Colonic mucosa (tissue), 4 donors: ENCODE results near the gene MCU. TPM values are rescaled to one million over a fixed set of nuclear protein-coding genes. Genes with fewer than 3 reads are reported as not detected.

ENCODE experiments used
- DNase-seq: peaks from one replicate; pipeline ENCODE4 v3.0.0-alpha.2; 2020
- H3K27ac ChIP-seq: fragments of 200-600 bp; one replicate; pipeline ENCODE4 v1.8.0; 2021
- H3K27me3 ChIP-seq: fragments of 200-600 bp; one replicate; pipeline ENCODE4 v1.8.0; 2021
- H3K36me3 ChIP-seq: fragments of 200-600 bp; one replicate; pipeline ENCODE4 v1.8.0; 2021
- H3K4me1 ChIP-seq: fragments of 200-600 bp; one replicate; pipeline ENCODE4 v1.8.0; 2021; ENCODE audit warnings: mild to moderate bottlenecking
- H3K4me3 ChIP-seq: fragments of 200-600 bp; one replicate; pipeline ENCODE4 v1.8.0; 2021
- H3K9ac ChIP-seq, 2 donors: one replicate each; pipeline ENCODE4 v1.7.0; 2013; ENCODE audit warnings: control low read depth in 2 of 2, low read depth in 2 of 2, low read length in 2 of 2
- H3K9me3 ChIP-seq: fragments of 200-600 bp; one replicate; pipeline ENCODE4 v1.8.0; 2021
- intact Hi-C: fragments of 100-400 bp; cut with DNase I; formaldehyde crosslinking; loops from one replicate; pipeline ENCODE4 v1.14.1; 2022
- total RNA-seq, 2 donors: library from RNA; stranded (reverse); fragmentation: NEBNext Ultra II Directional in 1 of 2; extraction: Animal tissue kit (Norgen Biotek cat#: 25700) in 1 of 2; gene quantifications; one replicate each; pipeline ENCODE4 v1.2.1, GENCODE V29; 2021
- TF ChIP-seq, protein P1 (sequence below): fragments of 200-600 bp; IDR thresholded peaks from one replicate; pipeline ENCODE4 v1.8.0; 2022; ENCODE audit warnings: antibody characterized with exemption, mild to moderate bottlenecking
- donor health status: healthy.
- donor health status: DM: no; HTN: no; CAD: no.
- donor health status: DM: no; HTN: no; CAD: no.

MCU gene
- total RNA-seq, 2 donors from 2014 or later, result 88.7 to 109 TPM

DNA sequence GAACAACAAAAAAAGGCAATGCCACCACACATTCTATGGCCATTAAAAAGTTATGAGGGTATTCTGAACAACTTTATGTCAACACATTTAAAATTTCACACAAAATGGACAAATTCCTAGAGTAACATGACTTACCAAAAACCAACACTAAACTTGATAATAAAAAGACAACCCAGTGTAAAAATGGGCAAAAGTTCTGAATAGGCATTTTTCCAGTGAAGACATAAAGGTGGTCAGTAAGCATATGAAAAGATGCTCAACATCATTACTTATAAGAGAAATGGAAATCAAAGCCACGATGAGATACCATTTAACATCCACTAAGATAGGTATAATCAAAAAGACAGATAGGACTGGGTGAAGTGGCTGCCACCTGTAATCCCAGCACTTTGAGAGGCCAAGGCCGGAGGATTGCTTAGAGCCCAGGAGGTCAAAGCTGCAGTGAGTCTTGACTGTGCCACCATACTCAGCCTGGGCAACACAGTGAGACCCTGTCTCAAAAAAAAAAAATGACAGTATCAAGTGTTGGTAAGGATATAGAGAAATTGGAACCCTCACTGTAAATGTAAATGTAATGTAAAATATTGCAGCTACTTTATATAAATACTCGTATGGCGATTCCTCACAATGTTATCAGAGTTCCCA lies 130.5 kb downstream of the MCU start:
- Histone ChIP-seq H3K9ac (no peak overlapping the region), H3K27me3 (no peaks in the 10 kb centered on the region), H3K27ac (no peak overlapping the region), H3K4me1 (no peaks in the 10 kb centered on the region), H3K9me3 (no peaks in the 10 kb centered on the region), H3K36me3 (no peaks in the 10 kb centered on the region), H3K4me3 (no peak overlapping the region)
- intact Hi-C loops, result no loop called here
- TF ChIP-seq, protein P1, sequence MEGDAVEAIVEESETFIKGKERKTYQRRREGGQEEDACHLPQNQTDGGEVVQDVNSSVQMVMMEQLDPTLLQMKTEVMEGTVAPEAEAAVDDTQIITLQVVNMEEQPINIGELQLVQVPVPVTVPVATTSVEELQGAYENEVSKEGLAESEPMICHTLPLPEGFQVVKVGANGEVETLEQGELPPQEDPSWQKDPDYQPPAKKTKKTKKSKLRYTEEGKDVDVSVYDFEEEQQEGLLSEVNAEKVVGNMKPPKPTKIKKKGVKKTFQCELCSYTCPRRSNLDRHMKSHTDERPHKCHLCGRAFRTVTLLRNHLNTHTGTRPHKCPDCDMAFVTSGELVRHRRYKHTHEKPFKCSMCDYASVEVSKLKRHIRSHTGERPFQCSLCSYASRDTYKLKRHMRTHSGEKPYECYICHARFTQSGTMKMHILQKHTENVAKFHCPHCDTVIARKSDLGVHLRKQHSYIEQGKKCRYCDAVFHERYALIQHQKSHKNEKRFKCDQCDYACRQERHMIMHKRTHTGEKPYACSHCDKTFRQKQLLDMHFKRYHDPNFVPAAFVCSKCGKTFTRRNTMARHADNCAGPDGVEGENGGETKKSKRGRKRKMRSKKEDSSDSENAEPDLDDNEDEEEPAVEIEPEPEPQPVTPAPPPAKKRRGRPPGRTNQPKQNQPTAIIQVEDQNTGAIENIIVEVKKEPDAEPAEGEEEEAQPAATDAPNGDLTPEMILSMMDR, result no peak
- DNase-seq, result no peak

DNA sequence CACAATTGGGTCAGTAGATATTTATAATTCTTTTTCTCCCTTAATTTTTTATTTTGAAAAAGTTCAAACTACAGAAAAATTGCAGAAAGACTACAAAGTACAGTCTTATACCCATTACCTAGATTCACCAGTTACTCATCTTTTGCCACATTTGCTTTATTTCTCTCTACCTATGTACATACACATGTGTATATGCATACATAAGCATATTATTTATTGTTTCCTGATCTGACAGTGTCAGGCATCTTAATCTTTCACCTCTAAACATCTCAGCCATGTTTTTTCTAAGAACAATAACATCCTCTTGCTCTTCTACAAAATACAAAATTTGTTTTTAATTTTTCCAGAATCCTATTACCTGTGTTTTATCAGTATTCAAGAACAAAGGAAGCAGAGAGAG lies 133.2 kb downstream of the MCU start:
- no peak overlapping the region for H3K4me3 ChIP-seq
- H3K9me3 ChIP-seq, result no peaks in the 10 kb centered on the region
- no peaks in the 10 kb centered on the region for H3K27me3 ChIP-seq
- no peak overlapping the region for H3K9ac ChIP-seq
- TF ChIP-seq, protein P1, result no peak
- no peak overlapping the region for H3K27ac ChIP-seq
- intact Hi-C loops, result no loop called here
- no peak for DNase-seq
- H3K4me1 ChIP-seq, result no peaks in the 10 kb centered on the region
- no peaks in the 10 kb centered on the region for H3K36me3 ChIP-seq

DNA sequence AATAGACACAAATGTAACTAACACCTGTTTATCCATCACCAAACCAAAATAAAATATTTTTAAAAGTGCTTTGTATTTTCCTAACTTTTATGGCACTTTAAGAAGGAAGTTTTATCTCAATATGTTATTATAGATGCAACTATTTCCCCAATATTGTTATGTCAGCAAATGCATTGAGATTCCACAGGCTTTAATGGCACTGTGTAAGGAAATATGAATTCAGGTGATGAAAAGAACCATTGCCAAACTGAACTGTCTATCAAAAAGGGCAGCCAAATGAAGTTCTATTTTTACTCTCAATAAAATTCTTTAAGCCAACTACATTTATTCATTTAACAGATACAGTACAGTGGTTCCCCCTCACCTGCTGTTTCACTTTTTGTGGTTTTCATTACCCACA lies 134.4 kb downstream of the MCU start:
- Histone ChIP-seq H3K36me3 (no peaks in the 10 kb centered on the region), H3K27me3 (no peaks in the 10 kb centered on the region), H3K4me1 (no peaks in the 10 kb centered on the region), H3K27ac (no peak overlapping the region), H3K9me3 (no peaks in the 10 kb centered on the region), H3K9ac (no peak overlapping the region), H3K4me3 (no peak overlapping the region)
- TF ChIP-seq, protein P1, result no peak
- intact Hi-C loops, result no loop called here
- no peak for DNase-seq

DNA sequence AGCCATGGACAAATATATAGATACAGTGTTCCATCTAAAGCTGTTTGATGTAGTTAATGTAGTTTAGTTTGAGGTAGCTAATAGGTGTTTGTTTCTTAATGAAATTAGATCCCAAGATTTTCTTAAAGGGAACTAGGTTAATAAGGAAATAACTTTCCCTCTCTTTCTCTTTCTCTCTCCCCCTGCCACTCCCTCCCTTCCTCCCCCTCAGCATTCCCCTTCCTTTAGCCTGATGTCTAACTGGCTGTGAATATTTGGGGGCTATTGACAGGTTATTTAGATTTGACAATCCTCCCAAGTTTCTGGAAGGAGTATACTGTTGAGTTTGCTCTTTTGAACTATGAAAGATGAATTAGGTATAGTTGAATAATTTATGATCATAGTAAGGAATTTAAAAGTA lies 136.4 kb downstream of the MCU start:
- Histone ChIP-seq H3K4me1 (no peaks in the 10 kb centered on the region), H3K9me3 (no peaks in the 10 kb centered on the region), H3K27me3 (no peaks in the 10 kb centered on the region), H3K4me3 (no peak overlapping the region), H3K9ac (no peak overlapping the region), H3K36me3 (no peaks in the 10 kb centered on the region), H3K27ac (no peak overlapping the region)
- DNase-seq, result no peak
- intact Hi-C loops, result no loop called here
- TF ChIP-seq, protein P1, result no peak

DNA sequence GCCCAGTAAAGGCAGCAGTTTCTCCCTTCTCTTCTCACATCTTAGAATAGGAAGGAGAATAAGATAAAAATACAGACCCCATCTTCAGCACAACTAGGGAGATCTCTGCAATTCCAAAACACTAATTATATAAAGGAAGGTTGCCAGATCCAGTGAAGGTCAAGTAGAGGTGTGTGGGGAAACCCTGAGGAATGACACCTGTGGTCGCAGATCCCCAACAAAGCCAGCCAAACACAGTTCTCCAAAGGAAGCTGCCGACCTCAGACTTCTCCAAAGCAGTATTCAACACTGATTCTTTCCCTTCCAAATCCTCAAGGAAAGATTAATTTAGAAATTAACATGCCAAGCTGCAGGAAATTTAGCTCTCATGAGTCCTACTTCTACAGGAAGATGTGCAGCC lies 138.7 kb downstream of the MCU start:
- no peaks in the 10 kb centered on the region for H3K36me3 ChIP-seq
- H3K9me3 ChIP-seq, result no peaks in the 10 kb centered on the region
- H3K9ac ChIP-seq, result no peak overlapping the region
- TF ChIP-seq, protein P1, result no peak
- H3K27me3 ChIP-seq, result no peaks in the 10 kb centered on the region
- intact Hi-C loops, result loop anchor here (5.0 kb wide), 1 partner anchor 133 kb away; no protein-coding TSS in a partner anchor
- no peak for DNase-seq
- H3K4me1 ChIP-seq, result no peaks in the 10 kb centered on the region
- H3K27ac ChIP-seq, result no peak overlapping the region
- no peak overlapping the region for H3K4me3 ChIP-seq
